ENCODE data around the gene AGRN.

GRCh38 chr1:1091344-1092148 lies 71.6 kb downstream of the AGRN start:
- TF ChIP-seq CTCF (IDR thresholded peaks at IDR 0.05) (no peak), POLR2A (IDR thresholded peaks at IDR 0.05) (no peak), POLR2AphosphoS5 (IDR thresholded peaks at IDR 0.05) (no peak), EP300 (IDR thresholded peaks at IDR 0.05) (no peak)
